Liver (tissue), 9 donors: Measurements from ENCODE around the gene RNF217. TPM values are rescaled to one million over a fixed set of nuclear protein-coding genes. Genes with fewer than 3 reads are reported as not detected.

Experiments used
- DNase-seq: peaks from one replicate; pipeline ENCODE4 v3.0.0-alpha.2; 2017; ENCODE audit warnings: low spot score
- H3K27ac ChIP-seq, 2 donors: one replicate each; pipeline ENCODE4 v1.7.0; 2013; ENCODE audit warnings: inconsistent platforms in 2 of 2, low read length in 2 of 2, control low read depth in 1 of 2, low read depth in 1 of 2, mild to moderate bottlenecking in 1 of 2
- H3K27me3 ChIP-seq, 4 donors: one replicate each; pipeline versions ENCODE4 v1.6.1 to v1.7.0; 2013; ENCODE audit warnings: low read length in 3 of 4, inconsistent platforms in 1 of 4, mild to moderate bottlenecking in 1 of 4, moderate library complexity in 1 of 4; ENCODE audit not compliant: control insufficient read depth in 4 of 4, insufficient read depth in 4 of 4
- H3K36me3 ChIP-seq, 4 donors: one replicate each; pipeline versions ENCODE4 v1.6.1 to v1.7.0; 2013; ENCODE audit warnings: low read length in 3 of 4, mild to moderate bottlenecking in 3 of 4, low read depth in 1 of 4, moderate library complexity in 1 of 4; ENCODE audit not compliant: control insufficient read depth in 4 of 4, insufficient read depth in 3 of 4
- H3K4me1 ChIP-seq, 4 donors: one replicate each; pipeline versions ENCODE4 v1.6.1 to v1.7.0; 2013; ENCODE audit warnings: low read length in 3 of 4, mild to moderate bottlenecking in 3 of 4, moderate library complexity in 1 of 4; ENCODE audit not compliant: control insufficient read depth in 4 of 4, insufficient read depth in 4 of 4
- H3K4me3 ChIP-seq, 3 donors: one replicate each; pipeline versions ENCODE4 v1.6.1 to v1.7.0; 2013; ENCODE audit warnings: low read length in 3 of 3, control low read depth in 1 of 3, low read depth in 1 of 3, mild to moderate bottlenecking in 1 of 3
- H3K9ac ChIP-seq, 2 donors: one replicate each; pipeline ENCODE4 v1.7.0; 2013; ENCODE audit warnings: low read length in 2 of 2, mild to moderate bottlenecking in 2 of 2, moderate library complexity in 2 of 2, control low read depth in 1 of 2, low read depth in 1 of 2
- H3K9me3 ChIP-seq, 4 donors: one replicate each; pipeline versions ENCODE4 v1.6.1 to v1.7.0; 2013; ENCODE audit warnings: low read length in 3 of 4; ENCODE audit not compliant: control insufficient read depth in 4 of 4
- EGR1 ChIP-seq, 2 donors: IDR thresholded peaks; 2 replicates each; pipeline ENCODE4 v1.6.1; 2016 to 2018; ENCODE audit warnings: antibody characterized with exemption in 2 of 2, low read depth in 2 of 2
- FOXA1 ChIP-seq: IDR thresholded peaks from 2 replicates; pipeline ENCODE4 v1.6.1; 2016; ENCODE audit warnings: antibody characterized with exemption
- FOXA2 ChIP-seq: IDR thresholded peaks from 2 replicates; pipeline ENCODE4 v1.6.1; 2016; ENCODE audit warnings: antibody characterized with exemption
- GABPA ChIP-seq, 2 donors: IDR thresholded peaks in 1 of 2; conservative IDR thresholded peaks in 1 of 2; 2 replicates each; pipeline ENCODE4 v1.6.1; 2016; ENCODE audit warnings: antibody characterized with exemption in 2 of 2, mild to moderate bottlenecking in 1 of 2, moderate library complexity in 1 of 2
- HNF4G ChIP-seq: IDR thresholded peaks from 2 replicates; pipeline ENCODE4 v1.6.1; 2016; ENCODE audit warnings: antibody characterized with exemption
- JUND ChIP-seq, 2 donors: IDR thresholded peaks; 2 replicates each; pipeline ENCODE4 v1.6.1; 2016; ENCODE audit warnings: antibody characterized with exemption in 2 of 2
- MAX ChIP-seq: IDR thresholded peaks from 2 replicates; pipeline ENCODE4 v1.6.1; 2016; ENCODE audit warnings: antibody characterized with exemption
- NR2F2 ChIP-seq: IDR thresholded peaks from 2 replicates; pipeline ENCODE4 v1.6.1; 2016; ENCODE audit warnings: antibody characterized with exemption
- RAD21 ChIP-seq, 2 donors: IDR thresholded peaks; 2 replicates each; pipeline ENCODE4 v1.6.1; 2016; ENCODE audit warnings: antibody characterized with exemption in 2 of 2, mild to moderate bottlenecking in 2 of 2
- RXRA ChIP-seq, 2 donors: IDR thresholded peaks; 2 replicates each; pipeline ENCODE4 v1.6.1; 2017 to 2018; ENCODE audit warnings: antibody characterized with exemption in 2 of 2, mild to moderate bottlenecking in 1 of 2
- SP1 ChIP-seq: IDR thresholded peaks from 2 replicates; pipeline ENCODE4 v1.6.1; 2018; ENCODE audit warnings: antibody characterized with exemption, mild to moderate bottlenecking
- TAF1 ChIP-seq: conservative IDR thresholded peaks from 2 replicates; pipeline ENCODE4 v1.6.1; 2016; ENCODE audit warnings: antibody characterized with exemption, mild to moderate bottlenecking
- WGBS: extraction: QIAGEN DNeasy Blood & Tissue Kit; methylation state at CpG from one replicate; pipeline ENCODE4 v1.1.7; 2013; 5-methylcytosine and 5-hydroxymethylcytosine counted together
- polyA plus RNA-seq, 2 donors: library from polyadenylated mRNA; stranded (reverse) in 1 of 2; unstranded in 1 of 2; fragments of 200-250 nt in 1 of 2; fragments of >200 nt in 1 of 2; fragmentation: Nextera tagmentation in 1 of 2; extraction: Ambion mirVana in 1 of 2; gene quantifications; one replicate each; pipeline versions ENCODE4 v1.2.1 to v1.2.3, GENCODE V29; 2013 to 2015
- total RNA-seq, 2 donors: library from RNA; depleted of rRNA; stranded (reverse); fragments of >200 nt; gene quantifications; one replicate each; pipeline ENCODE4 v1.2.3, GENCODE V29; 2014
- TF ChIP-seq, protein P1 (sequence below): IDR thresholded peaks from 2 replicates; pipeline ENCODE4 v1.6.1; 2016; ENCODE audit warnings: antibody characterized with exemption, mild to moderate bottlenecking
- TF ChIP-seq, protein P2 (sequence below): IDR thresholded peaks from 2 replicates; pipeline ENCODE4 v1.6.1; 2016; ENCODE audit warnings: antibody characterized with exemption
- TF ChIP-seq, protein P3 (sequence below): IDR thresholded peaks from 2 replicates; pipeline ENCODE4 v1.6.1; 2016; ENCODE audit warnings: antibody characterized with exemption
- donor health status: healthy.
- donor health status: healthy.
- donor health status: healthy.
- donor health status: healthy.
- donor health status: healthy.

RNF217 gene
- total and polyA plus RNA-seq, 4 donors: 2.3 to 18.3 (median 4.1) TPM

DNA sequence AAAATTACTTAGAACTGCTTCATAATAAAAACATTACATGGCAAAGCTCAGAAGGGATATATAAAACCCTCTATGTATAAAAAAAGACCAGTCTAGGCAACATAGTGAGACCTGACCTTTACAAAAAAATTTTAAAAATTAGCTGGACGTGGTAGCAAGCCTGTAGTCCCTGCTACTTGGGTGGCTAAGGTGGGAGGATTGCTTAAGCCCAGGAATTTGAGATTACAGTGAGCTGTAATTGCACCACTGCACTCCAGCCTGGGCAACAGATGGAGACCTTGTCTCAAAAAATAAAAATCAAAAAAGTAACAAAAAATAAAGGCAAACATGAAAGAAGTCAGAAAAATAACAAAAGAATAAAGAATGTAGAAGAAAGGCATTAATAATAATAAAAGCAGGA lies 169.8 kb downstream of the RNF217 start:
- no peaks in the 10 kb centered on the region for H3K27me3 ChIP-seq
- no peak overlapping the region for H3K9ac ChIP-seq
- no peak overlapping the region for H3K27ac ChIP-seq
- no peaks in the 10 kb centered on the region for H3K9me3 ChIP-seq
- 67% methylated on average over 1 of the region's 1 CpG for WGBS
- H3K36me3 ChIP-seq: no peaks in the 10 kb centered on the region
- H3K4me3 ChIP-seq: no peak overlapping the region
- no peak for DNase-seq
- TF ChIP-seq HNF4G: no peak
- TF ChIP-seq, protein P1, sequence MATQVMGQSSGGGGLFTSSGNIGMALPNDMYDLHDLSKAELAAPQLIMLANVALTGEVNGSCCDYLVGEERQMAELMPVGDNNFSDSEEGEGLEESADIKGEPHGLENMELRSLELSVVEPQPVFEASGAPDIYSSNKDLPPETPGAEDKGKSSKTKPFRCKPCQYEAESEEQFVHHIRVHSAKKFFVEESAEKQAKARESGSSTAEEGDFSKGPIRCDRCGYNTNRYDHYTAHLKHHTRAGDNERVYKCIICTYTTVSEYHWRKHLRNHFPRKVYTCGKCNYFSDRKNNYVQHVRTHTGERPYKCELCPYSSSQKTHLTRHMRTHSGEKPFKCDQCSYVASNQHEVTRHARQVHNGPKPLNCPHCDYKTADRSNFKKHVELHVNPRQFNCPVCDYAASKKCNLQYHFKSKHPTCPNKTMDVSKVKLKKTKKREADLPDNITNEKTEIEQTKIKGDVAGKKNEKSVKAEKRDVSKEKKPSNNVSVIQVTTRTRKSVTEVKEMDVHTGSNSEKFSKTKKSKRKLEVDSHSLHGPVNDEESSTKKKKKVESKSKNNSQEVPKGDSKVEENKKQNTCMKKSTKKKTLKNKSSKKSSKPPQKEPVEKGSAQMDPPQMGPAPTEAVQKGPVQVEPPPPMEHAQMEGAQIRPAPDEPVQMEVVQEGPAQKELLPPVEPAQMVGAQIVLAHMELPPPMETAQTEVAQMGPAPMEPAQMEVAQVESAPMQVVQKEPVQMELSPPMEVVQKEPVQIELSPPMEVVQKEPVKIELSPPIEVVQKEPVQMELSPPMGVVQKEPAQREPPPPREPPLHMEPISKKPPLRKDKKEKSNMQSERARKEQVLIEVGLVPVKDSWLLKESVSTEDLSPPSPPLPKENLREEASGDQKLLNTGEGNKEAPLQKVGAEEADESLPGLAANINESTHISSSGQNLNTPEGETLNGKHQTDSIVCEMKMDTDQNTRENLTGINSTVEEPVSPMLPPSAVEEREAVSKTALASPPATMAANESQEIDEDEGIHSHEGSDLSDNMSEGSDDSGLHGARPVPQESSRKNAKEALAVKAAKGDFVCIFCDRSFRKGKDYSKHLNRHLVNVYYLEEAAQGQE: no peak
- TF ChIP-seq EGR1 (IDR thresholded peaks at IDR 0.05; ENCODE audit: low read depth in 2 of 2): no peak
- TF ChIP-seq SP1: no peak
- no peak for TF ChIP-seq RAD21 (IDR thresholded peaks at IDR 0.05)
- no peak for TF ChIP-seq MAX
- no peak for TF ChIP-seq GABPA (IDR thresholded peaks at IDR 0.05 in 1 of 2, conservative IDR thresholded peaks at IDR 0.05 in 1 of 2)
- no peak for TF ChIP-seq RXRA (IDR thresholded peaks at IDR 0.05)
- TF ChIP-seq, protein P2, sequence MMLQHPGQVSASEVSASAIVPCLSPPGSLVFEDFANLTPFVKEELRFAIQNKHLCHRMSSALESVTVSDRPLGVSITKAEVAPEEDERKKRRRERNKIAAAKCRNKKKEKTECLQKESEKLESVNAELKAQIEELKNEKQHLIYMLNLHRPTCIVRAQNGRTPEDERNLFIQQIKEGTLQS: no peak
- TF ChIP-seq, protein P3, sequence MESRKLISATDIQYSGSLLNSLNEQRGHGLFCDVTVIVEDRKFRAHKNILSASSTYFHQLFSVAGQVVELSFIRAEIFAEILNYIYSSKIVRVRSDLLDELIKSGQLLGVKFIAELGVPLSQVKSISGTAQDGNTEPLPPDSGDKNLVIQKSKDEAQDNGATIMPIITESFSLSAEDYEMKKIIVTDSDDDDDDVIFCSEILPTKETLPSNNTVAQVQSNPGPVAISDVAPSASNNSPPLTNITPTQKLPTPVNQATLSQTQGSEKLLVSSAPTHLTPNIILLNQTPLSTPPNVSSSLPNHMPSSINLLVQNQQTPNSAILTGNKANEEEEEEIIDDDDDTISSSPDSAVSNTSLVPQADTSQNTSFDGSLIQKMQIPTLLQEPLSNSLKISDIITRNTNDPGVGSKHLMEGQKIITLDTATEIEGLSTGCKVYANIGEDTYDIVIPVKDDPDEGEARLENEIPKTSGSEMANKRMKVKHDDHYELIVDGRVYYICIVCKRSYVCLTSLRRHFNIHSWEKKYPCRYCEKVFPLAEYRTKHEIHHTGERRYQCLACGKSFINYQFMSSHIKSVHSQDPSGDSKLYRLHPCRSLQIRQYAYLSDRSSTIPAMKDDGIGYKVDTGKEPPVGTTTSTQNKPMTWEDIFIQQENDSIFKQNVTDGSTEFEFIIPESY: no peak
- TF ChIP-seq JUND (IDR thresholded peaks at IDR 0.05): no peak
- TF ChIP-seq FOXA1: no peak
- TF ChIP-seq FOXA2: no peak
- no peak for TF ChIP-seq TAF1
- no peaks in the 10 kb centered on the region for H3K4me1 ChIP-seq

DNA sequence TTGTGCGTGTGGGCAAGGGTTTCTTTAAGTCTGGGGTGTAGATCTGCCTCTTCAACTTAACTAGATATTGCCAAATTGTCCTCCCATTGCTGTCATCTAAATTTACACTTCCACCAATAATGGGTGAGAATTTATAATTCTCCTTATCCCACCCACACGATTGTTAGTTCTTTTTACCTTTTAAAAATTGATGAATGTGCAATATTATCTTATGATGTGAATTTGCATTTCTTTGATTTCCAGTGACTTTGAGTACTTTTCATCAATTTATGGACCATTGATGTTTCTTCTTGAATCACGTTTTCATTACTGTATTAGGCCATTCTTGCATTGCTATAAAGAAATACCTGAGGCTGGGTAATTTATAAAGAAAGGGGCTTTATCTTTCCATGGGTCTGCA lies 174.1 kb downstream of the RNF217 start:
- 83% methylated on average over 3 of the region's 3 CpGs for whole genome bisulfite sequencing

More for the DNA sequence above, 174.1 kb downstream of the RNF217 start:
- H3K36me3 ChIP-seq: no peaks in the 10 kb centered on the region
- no peak overlapping the region for H3K4me3 ChIP-seq
- H3K9me3 ChIP-seq: no peaks in the 10 kb centered on the region
- no peaks in the 10 kb centered on the region for H3K4me1 ChIP-seq
- H3K27ac ChIP-seq: no peak overlapping the region
- TF ChIP-seq EGR1 (IDR thresholded peaks at IDR 0.05; ENCODE audit: low read depth in 2 of 2) (no peak), RAD21 (IDR thresholded peaks at IDR 0.05) (no peak), RXRA (IDR thresholded peaks at IDR 0.05) (no peak), SP1 (no peak), NR2F2 (no peak)
- H3K27me3 ChIP-seq: no peaks in the 10 kb centered on the region
- no peak for DNase-seq
- H3K9ac ChIP-seq: no peak overlapping the region
